Measurements from ENCODE around the gene COMMD1. TPM values are rescaled to one million over a fixed set of nuclear protein-coding genes. Genes with fewer than 3 reads are reported as not detected.
"Not testable (repeated sequence)": the region's sequence is repeated elsewhere in the genome, so short reads cannot be mapped to it uniquely, and the experiment has no call there.

The COMMD1 gene
- total and polyA plus RNA-seq, 2 experiments from 2014 or later: 30.5 to 71.1 TPM

DNA sequence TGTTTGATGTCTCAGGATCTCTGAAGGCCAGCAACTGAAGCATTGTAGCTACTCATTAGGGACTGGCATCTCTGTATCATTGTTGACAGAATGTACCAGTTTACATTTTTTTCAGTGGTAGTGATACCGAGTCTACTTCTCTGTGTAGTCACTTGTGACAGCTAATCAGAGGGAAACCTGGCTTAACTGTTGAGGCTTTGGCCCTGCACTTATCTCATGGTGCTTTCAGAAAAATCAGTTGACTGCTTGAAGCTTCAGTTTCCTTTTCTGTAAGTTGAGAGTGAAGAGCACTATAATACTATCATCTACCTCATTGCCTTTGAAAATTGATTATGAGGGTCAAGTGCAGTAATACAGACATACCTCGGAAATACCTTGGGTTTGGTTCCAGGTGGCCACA is 90.0 kb downstream of the COMMD1 start:
- no peak overlapping the region for H3K4me2 ChIP-seq
- H3K27me3 ChIP-seq: no peaks in the 10 kb centered on the region
- no peaks in the 10 kb centered on the region for H3K4me1 ChIP-seq (ENCODE audit: insufficient read depth)
- H3K9me2 ChIP-seq (replicated peaks; ENCODE audit: insufficient read depth): no peaks in the 10 kb centered on the region
- TF ChIP-seq, protein P1, sequence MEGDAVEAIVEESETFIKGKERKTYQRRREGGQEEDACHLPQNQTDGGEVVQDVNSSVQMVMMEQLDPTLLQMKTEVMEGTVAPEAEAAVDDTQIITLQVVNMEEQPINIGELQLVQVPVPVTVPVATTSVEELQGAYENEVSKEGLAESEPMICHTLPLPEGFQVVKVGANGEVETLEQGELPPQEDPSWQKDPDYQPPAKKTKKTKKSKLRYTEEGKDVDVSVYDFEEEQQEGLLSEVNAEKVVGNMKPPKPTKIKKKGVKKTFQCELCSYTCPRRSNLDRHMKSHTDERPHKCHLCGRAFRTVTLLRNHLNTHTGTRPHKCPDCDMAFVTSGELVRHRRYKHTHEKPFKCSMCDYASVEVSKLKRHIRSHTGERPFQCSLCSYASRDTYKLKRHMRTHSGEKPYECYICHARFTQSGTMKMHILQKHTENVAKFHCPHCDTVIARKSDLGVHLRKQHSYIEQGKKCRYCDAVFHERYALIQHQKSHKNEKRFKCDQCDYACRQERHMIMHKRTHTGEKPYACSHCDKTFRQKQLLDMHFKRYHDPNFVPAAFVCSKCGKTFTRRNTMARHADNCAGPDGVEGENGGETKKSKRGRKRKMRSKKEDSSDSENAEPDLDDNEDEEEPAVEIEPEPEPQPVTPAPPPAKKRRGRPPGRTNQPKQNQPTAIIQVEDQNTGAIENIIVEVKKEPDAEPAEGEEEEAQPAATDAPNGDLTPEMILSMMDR (IDR thresholded peaks at IDR 0.05; ENCODE audit: poor library complexity): no peak
- TF ChIP-seq EZH2phosphoT487 (IDR thresholded peaks at IDR 0.05; ENCODE audit: low read depth, severe bottlenecking, unreplicated experiment) (no peak), EZH2 (IDR thresholded peaks at IDR 0.05; ENCODE audit: borderline replicate concordance) (no peak)
- no peaks in the 10 kb centered on the region for H3K9me3 ChIP-seq (ENCODE audit: low read depth)
- H3K79me2 ChIP-seq: no peaks in the 10 kb centered on the region
- WGBS (ENCODE audit: low lambda C conversion rate, missing lambda C conversion rate): 69% methylated on average over 2 of the region's 2 CpGs
- no peaks in the 10 kb centered on the region for H4K20me1 ChIP-seq (ENCODE audit: insufficient read depth, poor library complexity, severe bottlenecking)
- no peak overlapping the region for H3K4me3 ChIP-seq
- no peaks in the 10 kb centered on the region for H3K36me3 ChIP-seq (replicated peaks; ENCODE audit: insufficient read depth, low read depth)
- H3K27ac ChIP-seq: no peak overlapping the region
- DNase-seq (ENCODE audit: low spot score): no peak
- no peak overlapping the region for H2AFZ ChIP-seq

DNA sequence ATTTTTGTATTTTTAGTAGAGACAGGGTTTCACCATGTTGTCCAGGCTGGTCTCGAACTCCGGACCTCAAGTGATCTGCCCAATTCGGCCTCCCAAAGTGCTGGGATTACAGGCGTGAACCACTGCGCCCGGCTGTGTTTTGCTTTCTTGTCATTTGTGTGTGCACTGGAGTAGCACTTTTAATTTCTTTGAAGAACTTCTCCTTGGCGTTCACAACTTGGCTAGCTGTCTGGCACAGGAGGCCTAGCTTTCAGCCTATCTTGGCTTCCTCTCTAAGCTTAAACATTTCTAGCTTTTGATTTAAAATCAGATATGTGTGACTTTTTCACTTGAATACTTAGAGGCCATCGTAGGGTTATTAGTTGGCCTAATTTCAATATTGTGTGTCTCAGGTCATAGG is 93.0 kb downstream of the COMMD1 start:
- no peak overlapping the region for H2AFZ ChIP-seq
- 96% methylated on average over 8 of the region's 8 CpGs for WGBS (ENCODE audit: low lambda C conversion rate, missing lambda C conversion rate)
- H3K9me3 ChIP-seq (ENCODE audit: low read depth): no peaks in the 10 kb centered on the region
- H3K4me2 ChIP-seq: no peak overlapping the region
- no peaks in the 10 kb centered on the region for H3K4me1 ChIP-seq (ENCODE audit: insufficient read depth)
- no peak overlapping the region for H3K4me3 ChIP-seq
- no peaks in the 10 kb centered on the region for H3K79me2 ChIP-seq
- TF ChIP-seq EZH2 (IDR thresholded peaks at IDR 0.05; ENCODE audit: borderline replicate concordance) (no peak), EZH2phosphoT487 (IDR thresholded peaks at IDR 0.05; ENCODE audit: low read depth, severe bottlenecking, unreplicated experiment) (no peak)
- TF ChIP-seq, protein P1 (IDR thresholded peaks at IDR 0.05; ENCODE audit: poor library complexity): no peak
- H3K9me2 ChIP-seq (replicated peaks; ENCODE audit: insufficient read depth): no peaks in the 10 kb centered on the region
- no peaks in the 10 kb centered on the region for H3K36me3 ChIP-seq (replicated peaks; ENCODE audit: insufficient read depth, low read depth)
- no peaks in the 10 kb centered on the region for H4K20me1 ChIP-seq (ENCODE audit: insufficient read depth, poor library complexity, severe bottlenecking)
- H3K27ac ChIP-seq: no peak overlapping the region
- no peak for DNase-seq (ENCODE audit: low spot score)
- no peaks in the 10 kb centered on the region for H3K27me3 ChIP-seq

DNA sequence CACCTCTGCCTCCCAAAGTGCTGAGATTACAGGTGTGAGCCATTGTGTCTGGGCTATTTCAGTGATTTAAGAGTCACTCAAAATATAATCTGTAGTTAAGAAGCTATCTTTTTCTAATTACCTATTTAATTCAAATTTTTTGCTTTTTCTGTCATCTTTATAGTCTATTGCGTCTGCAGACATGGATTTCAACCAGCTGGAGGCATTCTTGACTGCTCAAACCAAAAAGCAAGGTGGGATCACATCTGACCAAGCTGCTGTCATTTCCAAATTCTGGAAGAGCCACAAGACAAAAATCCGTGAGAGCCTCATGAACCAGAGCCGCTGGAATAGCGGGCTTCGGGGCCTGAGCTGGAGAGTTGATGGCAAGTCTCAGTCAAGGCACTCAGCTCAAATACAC is 95.1 kb downstream of the COMMD1 start:
- H4K20me1 ChIP-seq (ENCODE audit: insufficient read depth, poor library complexity, severe bottlenecking): no peaks in the 10 kb centered on the region
- no peaks in the 10 kb centered on the region for H3K27me3 ChIP-seq
- no peaks in the 10 kb centered on the region for H3K9me3 ChIP-seq (ENCODE audit: low read depth)
- H3K27ac ChIP-seq: no peak overlapping the region
- no peaks in the 10 kb centered on the region for H3K9me2 ChIP-seq (replicated peaks; ENCODE audit: insufficient read depth)
- WGBS (ENCODE audit: low lambda C conversion rate, missing lambda C conversion rate): 84% methylated on average over 5 of the region's 5 CpGs
- no peak overlapping the region for H3K4me2 ChIP-seq
- no peak overlapping the region for H2AFZ ChIP-seq
- TF ChIP-seq EZH2phosphoT487 (IDR thresholded peaks at IDR 0.05; ENCODE audit: low read depth, severe bottlenecking, unreplicated experiment) (no peak), EZH2 (IDR thresholded peaks at IDR 0.05; ENCODE audit: borderline replicate concordance) (no peak)
- TF ChIP-seq, protein P1 (IDR thresholded peaks at IDR 0.05; ENCODE audit: poor library complexity): no peak
- no peaks in the 10 kb centered on the region for H3K79me2 ChIP-seq
- H3K4me3 ChIP-seq: no peak overlapping the region
- no peaks in the 10 kb centered on the region for H3K36me3 ChIP-seq (replicated peaks; ENCODE audit: insufficient read depth, low read depth)
- DNase-seq (ENCODE audit: low spot score): no peak
- H3K4me1 ChIP-seq (ENCODE audit: insufficient read depth): no peaks in the 10 kb centered on the region

DNA sequence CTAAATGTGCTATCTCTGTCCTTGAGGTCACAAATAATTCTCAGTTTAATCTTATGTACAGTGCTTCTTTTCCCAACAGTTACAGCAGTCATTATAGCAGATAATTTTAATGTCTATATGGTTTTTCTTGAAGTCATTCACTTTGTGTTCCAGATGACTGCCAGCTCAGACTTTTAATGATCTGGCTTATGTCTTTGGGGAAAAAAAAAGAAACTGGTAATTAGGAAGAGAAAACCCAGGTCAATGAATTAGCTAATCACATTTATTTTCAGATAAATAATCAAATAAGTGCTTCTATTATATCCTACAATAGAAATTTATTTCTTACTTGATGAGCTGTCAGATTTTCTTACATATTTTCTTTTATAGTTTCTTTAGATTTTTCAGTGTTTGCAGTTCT is 96.0 kb downstream of the COMMD1 start:
- no peaks in the 10 kb centered on the region for H3K4me1 ChIP-seq (ENCODE audit: insufficient read depth)
- H3K9me3 ChIP-seq (ENCODE audit: low read depth): no peaks in the 10 kb centered on the region
- no peak overlapping the region for H3K4me3 ChIP-seq
- H2AFZ ChIP-seq: no peak overlapping the region
- no peak overlapping the region for H3K27ac ChIP-seq
- no peaks in the 10 kb centered on the region for H3K9me2 ChIP-seq (replicated peaks; ENCODE audit: insufficient read depth)
- H3K79me2 ChIP-seq: no peaks in the 10 kb centered on the region
- H3K36me3 ChIP-seq (replicated peaks; ENCODE audit: insufficient read depth, low read depth): no peaks in the 10 kb centered on the region
- H3K4me2 ChIP-seq: no peak overlapping the region
- H4K20me1 ChIP-seq (ENCODE audit: insufficient read depth, poor library complexity, severe bottlenecking): no peaks in the 10 kb centered on the region
- TF ChIP-seq, protein P1 (IDR thresholded peaks at IDR 0.05; ENCODE audit: poor library complexity): no peak
- no peak for DNase-seq (ENCODE audit: low spot score)
- H3K27me3 ChIP-seq: no peaks in the 10 kb centered on the region

DNA sequence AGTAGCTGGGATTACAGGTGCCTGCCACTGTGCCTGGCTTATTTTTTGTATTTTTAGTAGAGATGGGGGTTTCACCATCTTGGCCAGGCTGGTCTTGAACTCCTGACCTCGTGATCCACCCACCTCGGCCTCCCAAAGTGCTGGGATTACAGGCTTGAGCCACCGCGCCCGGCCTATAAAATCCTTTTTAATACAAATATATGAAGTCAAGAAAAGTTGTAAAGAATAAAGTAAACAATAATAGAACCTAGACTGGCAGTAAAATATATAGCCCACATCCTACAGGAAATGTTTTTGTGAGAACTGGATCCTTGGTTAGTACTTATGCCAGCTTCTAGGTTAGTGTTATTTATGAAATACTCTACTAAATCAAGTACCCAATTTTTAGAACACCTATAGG is 99.0 kb downstream of the COMMD1 start:
- not testable (repeated sequence) for H3K4me3 ChIP-seq; H3K79me2 ChIP-seq; H2AFZ ChIP-seq; H3K4me1 ChIP-seq (ENCODE audit: insufficient read depth); H3K27ac ChIP-seq; DNase-seq (ENCODE audit: low spot score); H3K27me3 ChIP-seq; H3K9me2 ChIP-seq (replicated peaks; ENCODE audit: insufficient read depth); H3K9me3 ChIP-seq (ENCODE audit: low read depth); H3K36me3 ChIP-seq (replicated peaks; ENCODE audit: insufficient read depth, low read depth); H4K20me1 ChIP-seq (ENCODE audit: insufficient read depth, poor library complexity, severe bottlenecking); H3K4me2 ChIP-seq
- WGBS (ENCODE audit: low lambda C conversion rate, missing lambda C conversion rate): 84% methylated on average over 5 of the region's 5 CpGs

Data from hepatocyte (in vitro differentiated cells).